ENCODE results near the gene HIRIP3. TPM values are rescaled to one million over a fixed set of nuclear protein-coding genes. Genes with fewer than 3 reads are reported as not detected.

HIRIP3 gene
- total and polyA plus RNA-seq, 2 of the 13 experiments (the other 11 are each of a cell fraction or from before 2014, with no cell fraction given) = 12.6 to 17.2 TPM

DNA sequence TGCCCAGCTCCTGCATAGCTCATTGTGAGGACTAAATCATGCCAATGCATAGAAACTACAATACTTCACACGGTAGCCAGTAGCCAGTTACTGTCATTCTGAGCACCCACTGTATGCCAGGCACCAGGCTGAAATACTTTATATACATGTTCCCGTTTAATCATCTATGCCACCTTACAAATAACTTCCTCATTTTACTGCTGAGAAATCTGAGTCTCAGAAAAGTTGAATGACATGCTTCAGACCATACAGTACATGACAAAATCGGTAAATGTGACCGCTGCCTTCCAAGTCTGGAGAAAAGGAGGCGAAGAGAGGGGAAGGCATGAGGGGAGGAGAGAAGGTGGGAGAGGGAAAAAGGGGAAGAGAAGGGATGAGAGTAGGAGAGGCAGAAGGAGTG is 44.8 kb upstream of the HIRIP3 start (continued):
- TF ChIP-seq ISL2 (CRISPR knock-in tag; IDR thresholded peaks at IDR 0.05) = no peak

- Histone ChIP-seq H3K36me3 (replicated peaks in 1 of 2; ENCODE audit: control insufficient read depth in 1 of 2, insufficient read depth in 2 of 2, low read length in 2 of 2) (no peaks in the 10 kb centered on the region), H3K4me1 (ENCODE audit: insufficient read depth, low read length) (peaks cover 31% of the 10 kb centered on the region), H3K27ac (ENCODE audit: extremely low read length, insufficient read depth, low read length) (no peak overlapping the region), H3K79me2 (ENCODE audit: insufficient read depth, low read length) (no peaks in the 10 kb centered on the region), H3K9me3 (ENCODE audit: low read length) (no peaks in the 10 kb centered on the region), H3K27me3 (ENCODE audit: control insufficient read depth in 1 of 2, insufficient read depth in 2 of 2, low read length in 2 of 2) (peaks cover 10 to 41% of the 10 kb centered on the region in 2 experiments), H3K4me2 (ENCODE audit: low read depth, low read length) (no peak overlapping the region), H2AFZ (ENCODE audit: low read length) (no peak overlapping the region), H3K4me3 (replicated peaks in 1 of 3; ENCODE audit: insufficient read depth in 1 of 3, low read depth in 2 of 3, low read length in 3 of 3) (no peak overlapping the region), H4K20me1 (ENCODE audit: insufficient read depth, low read length) (no peaks in the 10 kb centered on the region; the same call in 1 of the 2 replicates), H3K9ac (ENCODE audit: insufficient read depth, low read depth, low read length) (no peak overlapping the region)
- no peak for DNase-seq (ENCODE audit: low spot score)
- POLR2A ChIA-PET = interaction anchor here (1.3 to 1.7 kb wide), 2 partner anchors 32 to 60 kb away, joined by 3 to 6 read pairs; partner anchors contain the start of genes ALDOA and TAOK2
- ATAC-seq = no peak
- no peak for FAIRE-seq
- BruUV-seq (replicated peaks) = no TSS peak
- in situ Hi-C loops (cut with HindIII; ENCODE audit: extremely low pct_ligation_motif_present, low pct_unique_long_range_greater_than_20kb) (loop anchor here (10.0 kb wide), 1 partner anchor 338 kb away; no protein-coding TSS in a partner anchor), intact Hi-C loops (cut with micrococcal nuclease; ENCODE audit: unreplicated experiment) (loop anchor here (5.0 kb wide), 1 partner anchor 331 kb away; no protein-coding TSS in a partner anchor)
- TF ChIP-seq MAFK (conservative IDR thresholded peaks at IDR 0.05 in 1 of 2, IDR thresholded peaks at IDR 0.05 in 1 of 2; ENCODE audit: low read length in 2 of 2) (peak; percentile 91), HNRNPUL1 (IDR thresholded peaks at IDR 0.05; ENCODE audit: low read depth, low read length) (no peak), FOXJ3 (CRISPR knock-in tag; IDR thresholded peaks at IDR 0.05; ENCODE audit: borderline replicate concordance) (no peak), TSC22D2 (CRISPR knock-in tag; IDR thresholded peaks at IDR 0.05; ENCODE audit: borderline replicate concordance) (no peak), MAFF (IDR thresholded peaks at IDR 0.05; ENCODE audit: low read depth, low read length) (peak; percentile 83)
- TF ChIP-seq, protein P1, sequence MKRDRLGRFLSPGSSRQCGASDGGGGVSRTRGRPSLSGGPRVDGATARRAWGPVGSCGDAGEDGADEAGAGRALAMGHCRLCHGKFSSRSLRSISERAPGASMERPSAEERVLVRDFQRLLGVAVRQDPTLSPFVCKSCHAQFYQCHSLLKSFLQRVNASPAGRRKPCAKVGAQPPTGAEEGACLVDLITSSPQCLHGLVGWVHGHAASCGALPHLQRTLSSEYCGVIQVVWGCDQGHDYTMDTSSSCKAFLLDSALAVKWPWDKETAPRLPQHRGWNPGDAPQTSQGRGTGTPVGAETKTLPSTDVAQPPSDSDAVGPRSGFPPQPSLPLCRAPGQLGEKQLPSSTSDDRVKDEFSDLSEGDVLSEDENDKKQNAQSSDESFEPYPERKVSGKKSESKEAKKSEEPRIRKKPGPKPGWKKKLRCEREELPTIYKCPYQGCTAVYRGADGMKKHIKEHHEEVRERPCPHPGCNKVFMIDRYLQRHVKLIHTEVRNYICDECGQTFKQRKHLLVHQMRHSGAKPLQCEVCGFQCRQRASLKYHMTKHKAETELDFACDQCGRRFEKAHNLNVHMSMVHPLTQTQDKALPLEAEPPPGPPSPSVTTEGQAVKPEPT (CRISPR knock-in tag; IDR thresholded peaks at IDR 0.05; ENCODE audit: low read depth) = no peak
- CTCF ChIA-PET (ENCODE audit: low intra/inter-chr PET ratio, low total read pairs) = interaction anchor here (2.7 kb wide), 1 partner anchor 333 kb away, joined by 11 read pairs; no protein-coding TSS in a partner anchor
- 55% methylated on average over 7 of the region's 7 CpGs for WGBS (ENCODE audit: low lambda C conversion rate)
Observed at GRCh38 chr16:30033270-30033669, 37.9 kb upstream of the HIRIP3 start.

Measured in HepG2 (cell line).